HCT116 (cell line): ENCODE measurements around the gene ISX.

Experiments
- CTCF ChIP-seq, 3 experiments: fragments of 200-600 bp in 1 of 3; sonication (generic) in 1 of 3; IDR thresholded peaks in 2 of 3; conservative IDR thresholded peaks in 1 of 3; 2 replicates each; pipeline ENCODE4 v1.5.1; 2012 to 2017; ENCODE audit warnings: low read depth in 2 of 3, low read length in 2 of 3, antibody characterized with exemption in 1 of 3, borderline replicate concordance in 1 of 3, control low read depth in 1 of 3, mild to moderate bottlenecking in 1 of 3, mixed read lengths in 1 of 3, mixed run types in 1 of 3, moderate library complexity in 1 of 3; ENCODE audit not compliant: insufficient read depth in 1 of 3
- POLR2A ChIP-seq: IDR thresholded peaks from 2 replicates; pipeline ENCODE4 v1.7.0; 2011; ENCODE audit warnings: borderline replicate concordance; ENCODE audit not compliant: insufficient read depth, insufficient read length; ENCODE audit errors: extremely low read depth

GRCh38 chr22:35043252-35043933 lies 22.6 kb upstream of the ISX start:
- TF ChIP-seq CTCF (IDR thresholded peaks at IDR 0.05 in 2 of 3, conservative IDR thresholded peaks at IDR 0.05 in 1 of 3; ENCODE audit: borderline replicate concordance in 1 of 3, insufficient read depth in 1 of 3, low read depth in 2 of 3, low read length in 2 of 3) (peak; percentile 8 to 40 (median 40); a peak in 5 of 6 replicates), POLR2A (no peak)
